T47D (cell line): ENCODE results near the gene ACTN2.

Source experiments
- DNase-seq, 2 experiments: peaks; one replicate each; pipeline versions ENCODE4 v3.0.0 to v3.0.0-alpha.2; 2011 to 2012; ENCODE audit warnings: low read depth in 1 of 2, low spot score in 1 of 2
- JUND ChIP-seq: IDR thresholded peaks from 2 replicates; pipeline ENCODE4 v1.6.1; 2012; ENCODE audit warnings: low read depth
- in situ Hi-C: cut with HindIII; loops from 2 replicates; pipeline ENCODE4 v1.10.0; 2016; ENCODE audit warnings: low sequenced_read_pairs, low pct_unique_long_range_greater_than_20kb

ACTN2 gene

DNA sequence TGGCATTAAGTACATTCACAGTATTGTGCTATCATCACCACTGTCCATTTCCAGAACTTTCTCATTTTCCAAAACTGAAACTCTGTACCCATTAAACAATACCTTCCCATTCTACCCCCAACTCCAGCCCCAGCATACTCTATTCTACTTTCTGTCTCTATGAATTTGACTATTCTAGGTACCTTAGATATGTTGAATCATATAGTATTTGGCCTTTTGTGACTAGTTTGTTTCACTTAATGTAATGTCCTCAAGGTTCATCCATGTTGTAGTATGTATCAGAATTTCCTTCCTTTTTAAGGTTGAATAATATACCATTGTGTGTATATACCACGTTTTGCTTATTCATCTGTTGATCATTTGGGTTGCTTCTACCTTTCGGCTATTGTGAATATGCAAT is 120.3 kb downstream of the ACTN2 start:
- in situ Hi-C loops: no loop called here
- TF ChIP-seq JUND: no peak

GRCh38 chr1:236808005-236808404 is 121.7 kb downstream of the ACTN2 start:
- in situ Hi-C loops: no loop called here
- no peak for DNase-seq
- no peak for TF ChIP-seq JUND

More for the DNA sequence above, 120.3 kb downstream of the ACTN2 start:
- DNase-seq: no peak

DNA sequence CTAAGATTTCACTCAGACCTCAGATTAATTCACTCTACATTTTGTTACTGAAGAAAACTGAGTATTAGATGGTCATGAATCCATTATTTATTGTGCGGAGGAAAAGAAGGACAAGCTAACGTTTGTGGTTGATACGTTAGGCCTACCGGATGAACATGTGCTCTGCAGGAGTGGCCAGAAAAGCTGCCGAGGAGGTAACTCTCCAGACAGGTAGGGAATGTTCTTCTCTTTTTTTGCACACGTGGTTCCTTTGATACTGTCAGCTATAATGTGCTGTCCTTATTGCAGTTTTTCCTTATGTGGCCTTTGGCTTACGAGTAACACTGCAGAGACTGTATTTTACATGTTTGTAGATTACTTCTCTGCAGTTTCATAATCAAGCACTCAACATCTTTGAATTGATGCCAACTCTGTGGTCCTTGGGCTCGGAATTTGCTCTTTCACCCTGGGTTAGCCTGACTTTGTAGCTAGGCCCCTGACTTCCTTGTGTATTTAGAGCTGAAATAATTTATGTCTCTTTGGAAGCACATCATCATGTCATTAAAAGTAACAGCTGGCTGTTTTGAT is 122.3 kb downstream of the ACTN2 start:
- TF ChIP-seq JUND: no peak
- in situ Hi-C loops: no loop called here
- peak in 1 of 2 experiments; percentile 18 for DNase-seq

GRCh38 chr1:236809148-236809547 is 122.8 kb downstream of the ACTN2 start:
- no peak for TF ChIP-seq JUND
- in situ Hi-C loops: no loop called here
- DNase-seq: no peak

- no peak for TF ChIP-seq JUND
- no peak for DNase-seq
- in situ Hi-C loops: no loop called here
Measured at GRCh38 chr1:236810018-236810417, 123.7 kb downstream of the ACTN2 start.

GRCh38 chr1:236812334-236813030 is 126.2 kb downstream of the ACTN2 start:
- in situ Hi-C loops: no loop called here
- no peak for TF ChIP-seq JUND
- DNase-seq: no peak
